ENCODE measurements around the gene PLLP. TPM values are rescaled to one million over a fixed set of nuclear protein-coding genes. Genes with fewer than 3 reads are reported as not detected.

Gene PLLP
- total and polyA plus RNA-seq, 9 of the 15 experiments (the other 6 are each of a cell fraction or from before 2014, with no cell fraction given) = 0.09 to 0.96 (median 0.27) TPM

GRCh38 chr16:57242650-57243049 lies 41.8 kb downstream of the PLLP start:
- no peaks in the 10 kb centered on the region for H3K9me3 ChIP-seq (replicated peaks; ENCODE audit: control insufficient read depth, insufficient read depth, low read depth, low read length)
- DNase-seq (ENCODE audit: extremely low read depth in 1 of 4, low spot score in 3 of 4) (no peak), FAIRE-seq (no peak), ATAC-seq (no peak)
- H3K4me2 ChIP-seq (ENCODE audit: insufficient read depth, low read length) = no peak overlapping the region
- peaks cover 9% of the 10 kb centered on the region; the same call in 2 of the 3 replicates for H3K79me2 ChIP-seq (ENCODE audit: control insufficient read depth, insufficient read depth, low read length)
- no peaks in the 10 kb centered on the region for H4K20me1 ChIP-seq (replicated peaks; ENCODE audit: control insufficient read depth, insufficient read depth, low read length)
- H2AFZ ChIP-seq (ENCODE audit: low read depth, low read length) = no peak overlapping the region
- H3K27me3 ChIP-seq (ENCODE audit: control insufficient read depth in 2 of 2, insufficient read depth in 2 of 2, low read length in 2 of 2) = no peaks in the 10 kb centered on the region
- intact Hi-C loops (cut with micrococcal nuclease) = no loop called here
- ChIA-PET CTCF (ENCODE audit: low intra/inter-chr PET ratio) (no interaction called here), POLR2A (interaction anchor here (0.6 to 0.8 kb wide), 3 partner anchors 17 to 171 kb away, joined by 3 read pairs; no protein-coding TSS in a partner anchor)
- no TSS peak for BruUV-seq (replicated peaks)
- in situ Hi-C loops (cut with MboI) = no loop called here
- no peak overlapping the region for H3K27ac ChIP-seq (ENCODE audit: extremely low read depth, low read depth, low read length)
- TF ChIP-seq, protein P1, sequence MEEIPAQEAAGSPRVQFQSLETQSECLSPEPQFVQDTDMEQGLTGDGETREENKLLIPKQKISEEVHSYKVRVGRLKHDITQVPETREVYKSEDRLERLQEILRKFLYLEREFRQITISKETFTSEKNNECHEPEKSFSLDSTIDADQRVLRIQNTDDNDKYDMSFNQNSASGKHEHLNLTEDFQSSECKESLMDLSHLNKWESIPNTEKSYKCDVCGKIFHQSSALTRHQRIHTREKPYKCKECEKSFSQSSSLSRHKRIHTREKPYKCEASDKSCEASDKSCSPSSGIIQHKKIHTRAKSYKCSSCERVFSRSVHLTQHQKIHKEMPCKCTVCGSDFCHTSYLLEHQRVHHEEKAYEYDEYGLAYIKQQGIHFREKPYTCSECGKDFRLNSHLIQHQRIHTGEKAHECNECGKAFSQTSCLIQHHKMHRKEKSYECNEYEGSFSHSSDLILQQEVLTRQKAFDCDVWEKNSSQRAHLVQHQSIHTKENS (CRISPR knock-in tag; IDR thresholded peaks at IDR 0.05) = no peak
- TF ChIP-seq, protein P2, sequence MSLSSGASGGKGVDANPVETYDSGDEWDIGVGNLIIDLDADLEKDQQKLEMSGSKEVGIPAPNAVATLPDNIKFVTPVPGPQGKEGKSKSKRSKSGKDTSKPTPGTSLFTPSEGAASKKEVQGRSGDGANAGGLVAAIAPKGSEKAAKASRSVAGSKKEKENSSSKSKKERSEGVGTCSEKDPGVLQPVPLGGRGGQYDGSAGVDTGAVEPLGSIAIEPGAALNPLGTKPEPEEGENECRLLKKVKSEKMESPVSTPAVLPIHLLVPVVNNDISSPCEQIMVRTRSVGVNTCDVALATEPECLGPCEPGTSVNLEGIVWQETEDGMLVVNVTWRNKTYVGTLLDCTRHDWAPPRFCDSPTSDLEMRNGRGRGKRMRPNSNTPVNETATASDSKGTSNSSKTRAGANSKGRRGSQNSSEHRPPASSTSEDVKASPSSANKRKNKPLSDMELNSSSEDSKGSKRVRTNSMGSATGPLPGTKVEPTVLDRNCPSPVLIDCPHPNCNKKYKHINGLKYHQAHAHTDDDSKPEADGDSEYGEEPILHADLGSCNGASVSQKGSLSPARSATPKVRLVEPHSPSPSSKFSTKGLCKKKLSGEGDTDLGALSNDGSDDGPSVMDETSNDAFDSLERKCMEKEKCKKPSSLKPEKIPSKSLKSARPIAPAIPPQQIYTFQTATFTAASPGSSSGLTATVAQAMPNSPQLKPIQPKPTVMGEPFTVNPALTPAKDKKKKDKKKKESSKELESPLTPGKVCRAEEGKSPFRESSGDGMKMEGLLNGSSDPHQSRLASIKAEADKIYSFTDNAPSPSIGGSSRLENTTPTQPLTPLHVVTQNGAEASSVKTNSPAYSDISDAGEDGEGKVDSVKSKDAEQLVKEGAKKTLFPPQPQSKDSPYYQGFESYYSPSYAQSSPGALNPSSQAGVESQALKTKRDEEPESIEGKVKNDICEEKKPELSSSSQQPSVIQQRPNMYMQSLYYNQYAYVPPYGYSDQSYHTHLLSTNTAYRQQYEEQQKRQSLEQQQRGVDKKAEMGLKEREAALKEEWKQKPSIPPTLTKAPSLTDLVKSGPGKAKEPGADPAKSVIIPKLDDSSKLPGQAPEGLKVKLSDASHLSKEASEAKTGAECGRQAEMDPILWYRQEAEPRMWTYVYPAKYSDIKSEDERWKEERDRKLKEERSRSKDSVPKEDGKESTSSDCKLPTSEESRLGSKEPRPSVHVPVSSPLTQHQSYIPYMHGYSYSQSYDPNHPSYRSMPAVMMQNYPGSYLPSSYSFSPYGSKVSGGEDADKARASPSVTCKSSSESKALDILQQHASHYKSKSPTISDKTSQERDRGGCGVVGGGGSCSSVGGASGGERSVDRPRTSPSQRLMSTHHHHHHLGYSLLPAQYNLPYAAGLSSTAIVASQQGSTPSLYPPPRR (CRISPR knock-in tag; IDR thresholded peaks at IDR 0.05; ENCODE audit: borderline replicate concordance) = no peak
- peaks cover 7 to 8% of the 10 kb centered on the region in 2 experiments; a peak in 4 of 5 replicates for H3K4me1 ChIP-seq (replicated peaks in 1 of 2; ENCODE audit: control insufficient read depth in 2 of 2, insufficient read depth in 2 of 2, low read length in 2 of 2)
- H3K36me3 ChIP-seq (ENCODE audit: control insufficient read depth, insufficient read depth, low read length) = peaks cover 29% of the 10 kb centered on the region
- 82% methylated on average over 2 of the region's 2 CpGs for WGBS (ENCODE audit: insufficient coverage, low coverage, missing lambda C conversion rate)
- no peak overlapping the region for H3K9ac ChIP-seq (ENCODE audit: insufficient read depth in 1 of 2, low read depth in 2 of 2, low read length in 2 of 2)
- no peak overlapping the region for H3K4me3 ChIP-seq
- H3K9me1 ChIP-seq (ENCODE audit: control insufficient read depth, insufficient read depth, low read length) = no peaks in the 10 kb centered on the region

Data from K562 (cell line).